Pons (tissue), 1 donor: ENCODE results near the gene NFIA.
A peak's percentile ranks its signal among the peaks of the same experiment; 100 is the strongest.

Experiments
- DNase-seq: peaks from one replicate; pipeline ENCODE4 v3.0.0-alpha.2; 2016; ENCODE audit warnings: low spot score

The NFIA gene

GRCh38 chr1:61082311-61083012 lies at the start of gene NFIA:
NFIA (plus strand) TSS chr1:61082561.
- DNase-seq, result peak; percentile 62

- DNase-seq, result no peak
Measured at GRCh38 chr1:61035880-61036279, 46.5 kb upstream of the NFIA start.

- DNase-seq, result no peak
Measured at GRCh38 chr1:61042466-61043009, 39.8 kb upstream of the NFIA start.

GRCh38 chr1:61043010-61043820 lies 39.1 kb upstream of the NFIA start:
- DNase-seq, result peak; percentile 63

GRCh38 chr1:61046434-61046833 lies 35.9 kb upstream of the NFIA start:
- no peak for DNase-seq

GRCh38 chr1:61047061-61047460 lies 35.3 kb upstream of the NFIA start:
- DNase-seq, result no peak

GRCh38 chr1:61049850-61050540 lies 32.4 kb upstream of the NFIA start:
- peak; percentile 95 for DNase-seq

- DNase-seq, result peak; percentile 24
Measured at GRCh38 chr1:61050541-61051442, 31.6 kb upstream of the NFIA start.

GRCh38 chr1:61051443-61051718 lies 31.0 kb upstream of the NFIA start:
- DNase-seq, result no peak

GRCh38 chr1:61051719-61052394 lies 30.5 kb upstream of the NFIA start:
- DNase-seq, result peak; percentile 17

- peak; percentile 33 for DNase-seq
Measured at GRCh38 chr1:61052395-61053225, 29.8 kb upstream of the NFIA start.

- peak; percentile 22 for DNase-seq
Measured at GRCh38 chr1:61053226-61053711, 29.1 kb upstream of the NFIA start.

- DNase-seq, result peak; percentile 19
Measured at GRCh38 chr1:61053712-61054600, 28.4 kb upstream of the NFIA start.

GRCh38 chr1:61054601-61054993 lies 27.8 kb upstream of the NFIA start:
- DNase-seq, result no peak

- peak; percentile 27 for DNase-seq
Measured at GRCh38 chr1:61055110-61055614, 27.2 kb upstream of the NFIA start.

GRCh38 chr1:61056196-61056572 lies 26.2 kb upstream of the NFIA start:
- peak; percentile 9 for DNase-seq

GRCh38 chr1:61056573-61057439 lies 25.6 kb upstream of the NFIA start:
- peak; percentile 74 for DNase-seq
